ENCODE results near the gene FERMT1.

The FERMT1 gene, protein sequence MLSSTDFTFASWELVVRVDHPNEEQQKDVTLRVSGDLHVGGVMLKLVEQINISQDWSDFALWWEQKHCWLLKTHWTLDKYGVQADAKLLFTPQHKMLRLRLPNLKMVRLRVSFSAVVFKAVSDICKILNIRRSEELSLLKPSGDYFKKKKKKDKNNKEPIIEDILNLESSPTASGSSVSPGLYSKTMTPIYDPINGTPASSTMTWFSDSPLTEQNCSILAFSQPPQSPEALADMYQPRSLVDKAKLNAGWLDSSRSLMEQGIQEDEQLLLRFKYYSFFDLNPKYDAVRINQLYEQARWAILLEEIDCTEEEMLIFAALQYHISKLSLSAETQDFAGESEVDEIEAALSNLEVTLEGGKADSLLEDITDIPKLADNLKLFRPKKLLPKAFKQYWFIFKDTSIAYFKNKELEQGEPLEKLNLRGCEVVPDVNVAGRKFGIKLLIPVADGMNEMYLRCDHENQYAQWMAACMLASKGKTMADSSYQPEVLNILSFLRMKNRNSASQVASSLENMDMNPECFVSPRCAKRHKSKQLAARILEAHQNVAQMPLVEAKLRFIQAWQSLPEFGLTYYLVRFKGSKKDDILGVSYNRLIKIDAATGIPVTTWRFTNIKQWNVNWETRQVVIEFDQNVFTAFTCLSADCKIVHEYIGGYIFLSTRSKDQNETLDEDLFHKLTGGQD

DNA sequence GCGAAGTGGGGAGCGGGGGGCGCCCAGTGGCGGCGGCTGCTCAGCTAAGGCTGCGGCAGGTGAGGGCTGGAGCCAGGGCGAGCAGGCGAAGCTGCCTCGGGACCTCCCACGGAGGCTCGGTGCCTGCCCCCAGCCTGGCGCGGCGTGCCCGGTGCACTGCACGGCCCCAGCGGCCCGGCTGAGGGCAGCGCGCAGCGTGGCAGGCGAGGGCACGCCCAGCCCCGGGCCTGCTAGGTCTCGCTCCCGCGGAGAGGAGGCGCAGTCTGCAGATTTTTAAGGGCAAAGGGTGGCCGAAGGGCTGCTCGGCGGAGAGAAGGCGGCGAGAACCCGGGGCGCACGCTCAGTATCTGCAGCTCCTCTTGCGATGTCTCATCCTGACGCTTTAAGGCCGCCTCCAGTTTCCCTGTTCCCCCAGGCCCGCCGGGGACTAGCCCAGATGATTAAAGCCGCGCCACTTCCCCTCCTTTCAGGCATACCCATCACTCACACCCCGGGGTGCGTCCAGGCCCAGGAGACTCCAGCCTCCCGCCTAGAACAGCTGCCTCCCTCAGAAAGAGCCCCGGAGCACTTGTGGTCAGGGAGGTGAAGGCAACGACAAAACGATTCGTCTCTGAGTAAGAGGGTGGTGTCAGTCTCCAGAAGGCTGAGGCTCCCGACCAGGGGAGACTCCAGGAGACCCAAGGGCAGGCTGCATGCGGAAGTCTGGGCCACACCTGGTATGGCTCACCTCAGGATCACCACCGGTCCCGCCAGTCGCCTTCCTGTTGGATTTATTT lies at the start of gene FERMT1:
TSS of gene FERMT1 (minus strand) at position 158 of the 776 bp plus-strand sequence. CDS start 3,476 bp downstream, outside the sequence.
- TF ChIP-seq CTCF (IDR thresholded peaks at IDR 0.05; ENCODE audit: low read depth, low read length), result peak; percentile 18
- peak within 1 kb of the TSS; percentile 55 to 60 for H3K4me3 ChIP-seq (replicated peaks in 1 of 2; ENCODE audit: low read depth in 2 of 2, low read length in 2 of 2)
- peak; percentile 73 to 76 for DNase-seq (ENCODE audit: low read depth in 2 of 2)

DNA sequence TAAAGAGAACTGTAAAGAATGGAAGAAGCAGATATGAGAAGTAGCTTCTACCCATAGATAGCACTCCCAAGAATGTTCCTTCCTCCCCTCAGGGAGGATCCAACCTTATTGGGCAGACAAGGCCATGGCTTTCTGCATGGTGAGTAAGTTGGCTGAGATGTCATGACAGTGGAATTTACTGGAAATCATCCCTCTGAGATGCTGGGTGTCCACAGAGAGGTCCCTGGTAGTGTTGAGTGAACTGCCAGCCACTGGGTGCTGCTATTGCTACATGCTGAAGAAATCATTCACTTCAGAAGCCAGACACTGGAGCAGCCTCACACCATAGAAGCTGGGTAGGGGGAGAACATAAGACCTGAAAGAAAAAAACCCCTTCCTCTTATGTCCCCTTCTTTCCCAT lies 46.4 kb upstream of the FERMT1 start:
- no peak overlapping the region for H3K4me3 ChIP-seq (replicated peaks in 1 of 2; ENCODE audit: low read depth in 2 of 2, low read length in 2 of 2)
- DNase-seq (ENCODE audit: low read depth in 2 of 2), result peak; percentile 11 to 49
- peak; percentile 21 for TF ChIP-seq CTCF (IDR thresholded peaks at IDR 0.05; ENCODE audit: low read depth, low read length)

DNA sequence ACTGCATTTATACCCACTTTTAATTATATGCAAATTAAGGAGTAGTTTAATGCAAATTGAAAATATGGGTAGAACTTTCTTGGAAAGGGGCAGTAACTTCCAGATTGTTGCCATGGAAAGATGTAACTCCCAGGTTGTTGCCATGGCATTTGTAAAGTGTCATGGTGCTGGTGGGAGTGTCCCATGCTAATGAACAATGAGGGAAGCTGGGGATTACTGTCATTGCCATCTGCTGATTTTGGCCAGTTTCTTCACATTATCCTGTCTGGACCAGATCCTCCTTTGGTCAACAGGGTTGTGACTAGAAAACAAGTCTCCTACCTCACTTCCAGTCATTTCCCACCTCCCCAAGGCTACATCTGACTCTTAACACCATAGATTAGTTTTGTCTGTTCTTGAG lies 45.4 kb upstream of the FERMT1 start:
- no peak for TF ChIP-seq CTCF (IDR thresholded peaks at IDR 0.05; ENCODE audit: low read depth, low read length)
- DNase-seq (ENCODE audit: low read depth in 2 of 2), result no peak
- H3K4me3 ChIP-seq (replicated peaks in 1 of 2; ENCODE audit: low read depth in 2 of 2, low read length in 2 of 2), result no peak overlapping the region

DNA sequence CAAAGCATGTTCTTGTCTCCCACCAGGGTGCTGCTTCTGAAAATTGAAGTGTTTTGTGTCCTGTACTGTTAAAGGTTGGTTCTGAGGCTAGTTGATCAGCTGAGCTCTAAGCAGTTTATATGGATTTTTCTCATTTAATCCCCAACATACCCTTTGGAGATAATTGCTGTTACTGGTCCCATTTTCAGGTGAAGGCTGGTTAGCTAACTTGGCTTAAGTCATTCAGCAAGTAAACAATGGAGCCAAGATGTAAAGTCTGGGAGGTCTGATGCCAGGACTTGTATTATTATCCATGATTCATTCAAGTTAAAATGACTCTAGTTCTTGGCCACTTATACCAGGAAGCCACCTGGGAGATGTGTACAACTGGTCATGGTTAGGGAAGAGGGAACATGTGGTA lies 42.5 kb upstream of the FERMT1 start:
- peak in 1 of 2 donors; percentile 12 for DNase-seq (ENCODE audit: low read depth in 2 of 2)
- TF ChIP-seq CTCF (IDR thresholded peaks at IDR 0.05; ENCODE audit: low read depth, low read length), result no peak
- H3K4me3 ChIP-seq (replicated peaks in 1 of 2; ENCODE audit: low read depth in 2 of 2, low read length in 2 of 2), result no peak overlapping the region

- DNase-seq (ENCODE audit: low read depth in 2 of 2), result peak; percentile 1 to 30
- no peak for TF ChIP-seq CTCF (IDR thresholded peaks at IDR 0.05; ENCODE audit: low read depth, low read length)
- H3K4me3 ChIP-seq (replicated peaks in 1 of 2; ENCODE audit: low read depth in 2 of 2, low read length in 2 of 2), result no peak overlapping the region
Observed at GRCh38 chr20:6164421-6165341, 41.9 kb upstream of the FERMT1 start.

DNA sequence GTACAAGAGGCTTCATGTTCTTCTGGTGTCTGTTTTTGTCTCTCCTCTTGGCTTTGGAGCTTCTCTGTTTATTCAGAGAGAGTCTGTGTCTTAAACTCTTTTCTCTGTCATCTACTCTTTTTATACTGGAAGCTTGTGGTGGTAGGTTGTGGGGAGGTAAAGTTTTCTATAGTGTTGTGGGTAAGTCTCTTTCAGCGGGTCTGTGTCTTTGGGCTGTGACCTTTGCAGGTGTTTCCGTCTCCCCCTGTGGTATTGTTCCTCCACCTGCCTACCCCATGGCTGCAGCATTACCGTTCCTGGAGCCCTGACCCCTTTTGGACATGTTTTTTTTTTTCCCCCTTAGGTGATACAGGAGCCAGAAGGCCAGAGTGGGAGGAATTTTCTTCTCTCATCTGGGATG lies 37.9 kb upstream of the FERMT1 start:
- no peak for DNase-seq (ENCODE audit: low read depth in 2 of 2)
- H3K4me3 ChIP-seq (replicated peaks in 1 of 2; ENCODE audit: low read depth in 2 of 2, low read length in 2 of 2), result no peak overlapping the region
- no peak for TF ChIP-seq CTCF (IDR thresholded peaks at IDR 0.05; ENCODE audit: low read depth, low read length)

All from cardiac fibroblast (primary cell).